ENCODE results near the gene TNRC18. TPM values are rescaled to one million over a fixed set of nuclear protein-coding genes. Genes with fewer than 3 reads are reported as not detected.

Gene TNRC18
- total and polyA plus RNA-seq, 12 donors: 10.1 to 42.3 (median 30.3) TPM

GRCh38 chr7:5393748-5394147 is 29.9 kb downstream of the TNRC18 start:
- WGBS, 2 donors: 85 to 89% methylated on average over 8 of the region's 8 CpGs
- Histone ChIP-seq H3K27ac (no peak overlapping the region), H3K4me1 (peaks cover 0 to 31% (median 13%) of the 10 kb centered on the region in 9 donors), H3K27me3 (no peaks in the 10 kb centered on the region), H3K9me3 (no peaks in the 10 kb centered on the region), H3K36me3 (peaks cover 0 to 57% (median 14%) of the 10 kb centered on the region in 9 donors), H3K4me3 (no peak overlapping the region)
- ATAC-seq (no peak), DNase-seq (no peak)
- TF ChIP-seq CTCF (IDR thresholded peaks at IDR 0.05): no peak
- intact Hi-C loops (cut with DNase I): no loop called here

- Histone ChIP-seq H3K4me3 (no peak overlapping the region), H3K36me3 (peaks cover 0 to 58% (median 14%) of the 10 kb centered on the region in 9 donors), H3K27me3 (no peaks in the 10 kb centered on the region), H3K27ac (no peak overlapping the region), H3K4me1 (peaks cover 0 to 31% (median 13%) of the 10 kb centered on the region in 9 donors), H3K9me3 (no peaks in the 10 kb centered on the region)
- no peak for TF ChIP-seq CTCF (IDR thresholded peaks at IDR 0.05)
- ATAC-seq: no peak
- intact Hi-C loops (cut with DNase I): no loop called here
- DNase-seq: no peak
- WGBS, 2 donors: 85 to 87% methylated on average over 9 of the region's 9 CpGs
Measured at GRCh38 chr7:5393328-5393727, 30.3 kb downstream of the TNRC18 start.

GRCh38 chr7:5390918-5391317 is 32.7 kb downstream of the TNRC18 start:
- no peak for DNase-seq
- peaks cover 0 to 13% (median 7%) of the 10 kb centered on the region in 9 donors for H3K4me1 ChIP-seq
- H3K27ac ChIP-seq: no peak overlapping the region
- no peak for TF ChIP-seq CTCF (IDR thresholded peaks at IDR 0.05)
- peaks cover 0 to 81% (median 29%) of the 10 kb centered on the region in 9 donors for H3K36me3 ChIP-seq
- 85 to 86% methylated on average over 7 of the region's 7 CpGs for WGBS, 2 donors
- H3K27me3 ChIP-seq: no peaks in the 10 kb centered on the region
- H3K9me3 ChIP-seq: no peaks in the 10 kb centered on the region
- no peak for ATAC-seq
- intact Hi-C loops (cut with DNase I): no loop called here
- no peak overlapping the region for H3K4me3 ChIP-seq

- peaks cover 0 to 91% (median 32%) of the 10 kb centered on the region in 9 donors for H3K36me3 ChIP-seq
- H3K9me3 ChIP-seq: no peaks in the 10 kb centered on the region
- no peaks in the 10 kb centered on the region for H3K27me3 ChIP-seq
- no peak overlapping the region for H3K27ac ChIP-seq
- DNase-seq (no peak), ATAC-seq (peak in 2 of 8 donors; percentile 7 to 13)
- H3K4me1 ChIP-seq: peaks cover 0 to 10% (median 8%) of the 10 kb centered on the region in 9 donors
- H3K4me3 ChIP-seq: no peak overlapping the region
- no peak for TF ChIP-seq CTCF (IDR thresholded peaks at IDR 0.05)
- intact Hi-C loops (cut with DNase I): no loop called here
- 89 to 90% methylated on average over 50 to 64 of the region's 64 CpGs for WGBS, 2 donors
Measured at GRCh38 chr7:5388905-5389433, 34.7 kb downstream of the TNRC18 start.
